Uterus (tissue), 2 donors: ENCODE measurements around the gene SLC28A2.

ENCODE experiments used
- POLR2A ChIP-seq, 2 donors: fragments of 450-650 bp; IDR thresholded peaks; one replicate each; pipeline ENCODE4 v1.6.1; 2016; ENCODE audit warnings: antibody characterized with exemption in 2 of 2, mild to moderate bottlenecking in 1 of 2, moderate library complexity in 1 of 2
- TF ChIP-seq, protein P1 (sequence below), 4 experiments: fragments of 200-600 bp in 2 of 4; fragments of 450-650 bp in 2 of 4; sonication (generic) in 2 of 4; IDR thresholded peaks; one replicate each; pipeline ENCODE4 v1.5.1; 2016 to 2019; ENCODE audit warnings: antibody characterized with exemption in 4 of 4, mild to moderate bottlenecking in 2 of 4, moderate library complexity in 1 of 4

DNA sequence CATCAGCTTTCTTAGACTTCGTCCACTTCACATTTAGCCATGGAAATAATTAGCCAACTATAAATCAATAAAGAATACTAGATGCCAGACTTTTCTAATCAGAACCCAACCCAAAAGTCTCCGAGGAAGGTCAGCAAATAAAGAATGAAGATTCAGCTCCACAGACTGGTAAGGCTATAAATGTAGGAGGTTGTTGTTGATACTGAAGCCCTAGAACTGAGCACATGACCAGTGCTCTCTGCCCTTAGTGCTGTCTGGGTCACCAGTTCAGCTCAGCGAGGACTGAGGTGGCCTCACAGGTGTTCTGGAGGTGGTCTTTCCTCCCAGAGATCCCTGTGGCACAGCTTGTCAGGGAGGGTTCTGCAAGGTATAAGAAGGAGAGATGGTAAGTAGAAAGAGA is 20.9 kb upstream of the SLC28A2 start:
- TF ChIP-seq, protein P1, sequence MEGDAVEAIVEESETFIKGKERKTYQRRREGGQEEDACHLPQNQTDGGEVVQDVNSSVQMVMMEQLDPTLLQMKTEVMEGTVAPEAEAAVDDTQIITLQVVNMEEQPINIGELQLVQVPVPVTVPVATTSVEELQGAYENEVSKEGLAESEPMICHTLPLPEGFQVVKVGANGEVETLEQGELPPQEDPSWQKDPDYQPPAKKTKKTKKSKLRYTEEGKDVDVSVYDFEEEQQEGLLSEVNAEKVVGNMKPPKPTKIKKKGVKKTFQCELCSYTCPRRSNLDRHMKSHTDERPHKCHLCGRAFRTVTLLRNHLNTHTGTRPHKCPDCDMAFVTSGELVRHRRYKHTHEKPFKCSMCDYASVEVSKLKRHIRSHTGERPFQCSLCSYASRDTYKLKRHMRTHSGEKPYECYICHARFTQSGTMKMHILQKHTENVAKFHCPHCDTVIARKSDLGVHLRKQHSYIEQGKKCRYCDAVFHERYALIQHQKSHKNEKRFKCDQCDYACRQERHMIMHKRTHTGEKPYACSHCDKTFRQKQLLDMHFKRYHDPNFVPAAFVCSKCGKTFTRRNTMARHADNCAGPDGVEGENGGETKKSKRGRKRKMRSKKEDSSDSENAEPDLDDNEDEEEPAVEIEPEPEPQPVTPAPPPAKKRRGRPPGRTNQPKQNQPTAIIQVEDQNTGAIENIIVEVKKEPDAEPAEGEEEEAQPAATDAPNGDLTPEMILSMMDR (IDR thresholded peaks at IDR 0.05), result no peak
- TF ChIP-seq POLR2A (IDR thresholded peaks at IDR 0.05), result no peak
